GM21619 (cell line): Measurements from ENCODE around the gene ZNF397.
"Not testable (repeated sequence)": the region's sequence is repeated elsewhere in the genome, so short reads cannot be mapped to it uniquely, and the experiment has no call there.

Source experiments
- ATAC-seq: cut with Tn5 transposase; IDR thresholded peaks from one replicate; pipeline ENCODE4 v1.9.1; 2021; ENCODE audit not compliant: unreplicated experiment

The ZNF397 gene

GRCh38 chr18:35240664-35241447 lies at the start of gene ZNF397:
TSS of gene ZNF397 (plus strand) at chr18:35241034. CDS start at chr18:35242471, 1,437 bp downstream.
- peak; percentile 99 for ATAC-seq

- ATAC-seq: no peak
Observed at GRCh38 chr18:35191698-35192025, 49.2 kb upstream of the ZNF397 start.

GRCh38 chr18:35192415-35192814 lies 48.4 kb upstream of the ZNF397 start:
- no peak for ATAC-seq

- ATAC-seq: no peak
Observed at GRCh38 chr18:35193316-35193715, 47.5 kb upstream of the ZNF397 start.

- no peak for ATAC-seq
Observed at GRCh38 chr18:35197296-35197695, 43.5 kb upstream of the ZNF397 start.

- ATAC-seq: no peak
Observed at GRCh38 chr18:35201256-35201931, 39.4 kb upstream of the ZNF397 start.

- ATAC-seq: no peak
Observed at GRCh38 chr18:35203067-35203466, 37.8 kb upstream of the ZNF397 start.

GRCh38 chr18:35205199-35205712 lies 35.6 kb upstream of the ZNF397 start:
- ATAC-seq: no peak

GRCh38 chr18:35205746-35206458 lies 34.9 kb upstream of the ZNF397 start:
- ATAC-seq: not testable (repeated sequence)

GRCh38 chr18:35215026-35215425 lies 25.8 kb upstream of the ZNF397 start:
- ATAC-seq: no peak

- ATAC-seq: not testable (repeated sequence)
Observed at GRCh38 chr18:35216611-35217010, 24.2 kb upstream of the ZNF397 start.

- not testable (repeated sequence) for ATAC-seq
Observed at GRCh38 chr18:35219331-35219730, 21.5 kb upstream of the ZNF397 start.

- ATAC-seq: no peak
Observed at GRCh38 chr18:35220424-35220823, 20.4 kb upstream of the ZNF397 start.

- ATAC-seq: no peak
Observed at GRCh38 chr18:35223797-35224196, 17.0 kb upstream of the ZNF397 start.

GRCh38 chr18:35227254-35227653 lies 13.6 kb upstream of the ZNF397 start:
- ATAC-seq: no peak

- peak; percentile 97 for ATAC-seq
Observed at GRCh38 chr18:35231052-35231451, 9.8 kb upstream of the ZNF397 start.

GRCh38 chr18:35236571-35237363 lies 4.1 kb upstream of the ZNF397 start:
- no peak for ATAC-seq

GRCh38 chr18:35239314-35239713 lies 1.5 kb upstream of the ZNF397 start:
- no peak for ATAC-seq

- peak; percentile 1 for ATAC-seq
Observed at GRCh38 chr18:35241448-35241804, 592 bp downstream of the ZNF397 start.

GRCh38 chr18:35242426-35242825 lies 1.6 kb downstream of the ZNF397 start:
- ATAC-seq: no peak

GRCh38 chr18:35244671-35245070 lies 3.8 kb downstream of the ZNF397 start:
- no peak for ATAC-seq
